Measurements from ENCODE around the gene EEF1G. TPM values are rescaled to one million over a fixed set of nuclear protein-coding genes. Genes with fewer than 3 reads are reported as not detected.
A peak's percentile ranks its signal among the peaks of the same experiment; 100 is the strongest.

EEF1G gene
- polyA plus RNA-seq, 1 donor, result 2,426 TPM

GRCh38 chr11:62546929-62547625 lies 26.6 kb downstream of the EEF1G start:
- Histone ChIP-seq H3K27me3 (ENCODE audit: control insufficient read depth, insufficient read depth, low read length) (no peaks in the 10 kb centered on the region), H3K4me1 (ENCODE audit: control insufficient read depth, insufficient read depth, low read length) (peaks cover 67% of the 10 kb centered on the region)
- DNase-seq, result peak in 1 of 2 donors; percentile 82

GRCh38 chr11:62546244-62546928 lies 27.3 kb downstream of the EEF1G start, which contains the start of gene AHNAK:
TSS of gene AHNAK (minus strand) at chr11:62546806. CDS start at chr11:62536098, 10,708 bp downstream.
- H3K4me3 ChIP-seq (ENCODE audit: low read length), result peak within 1 kb of the TSS; percentile 99
- H3K4me1 ChIP-seq (ENCODE audit: control insufficient read depth, insufficient read depth, low read length), result peaks cover 67% of the 10 kb centered on the region
- H3K27ac ChIP-seq (ENCODE audit: low read length), result peak within 1 kb of the TSS; percentile 92
- WGBS (ENCODE audit: insufficient coverage, low lambda C conversion rate), result no CpG with 5 or more reads among the region's 69 CpGs
- H3K27me3 ChIP-seq (ENCODE audit: control insufficient read depth, insufficient read depth, low read length), result no peaks in the 10 kb centered on the region
- DNase-seq, result peak in 1 of 2 donors; percentile 83
- H3K9me3 ChIP-seq (ENCODE audit: control insufficient read depth, low read depth, low read length), result no peaks in the 10 kb centered on the region
- H3K36me3 ChIP-seq (ENCODE audit: control insufficient read depth, insufficient read depth, low read length), result peaks cover 2% of the 10 kb centered on the region

More at GRCh38 chr11:62546929-62547625, 26.6 kb downstream of the EEF1G start:
- Histone ChIP-seq H3K36me3 (ENCODE audit: control insufficient read depth, insufficient read depth, low read length) (no peaks in the 10 kb centered on the region), H3K27ac (ENCODE audit: low read length) (peak overlapping the region; percentile 92), H3K4me3 (ENCODE audit: low read length) (peak overlapping the region; percentile 99), H3K9me3 (ENCODE audit: control insufficient read depth, low read depth, low read length) (no peaks in the 10 kb centered on the region)
- no CpG with 5 or more reads among the region's 40 CpGs for WGBS (ENCODE audit: insufficient coverage, low lambda C conversion rate)

- peak overlapping the region; percentile 99 for H3K4me3 ChIP-seq (ENCODE audit: low read length)
- DNase-seq, result peak; percentile 80 to 88
- WGBS (ENCODE audit: insufficient coverage, low lambda C conversion rate), result no CpG with 5 or more reads among the region's 59 CpGs
- H3K27me3 ChIP-seq (ENCODE audit: control insufficient read depth, insufficient read depth, low read length), result no peaks in the 10 kb centered on the region
- H3K36me3 ChIP-seq (ENCODE audit: control insufficient read depth, insufficient read depth, low read length), result peaks cover 7% of the 10 kb centered on the region
- H3K27ac ChIP-seq (ENCODE audit: low read length), result peak overlapping the region; percentile 92
- H3K4me1 ChIP-seq (ENCODE audit: control insufficient read depth, insufficient read depth, low read length), result peaks cover 67% of the 10 kb centered on the region
- H3K9me3 ChIP-seq (ENCODE audit: control insufficient read depth, low read depth, low read length), result no peaks in the 10 kb centered on the region
Measured at GRCh38 chr11:62545437-62546243, 28.1 kb downstream of the EEF1G start.

- Histone ChIP-seq H3K4me3 (ENCODE audit: low read length) (peak overlapping the region; percentile 99), H3K27ac (ENCODE audit: low read length) (peak overlapping the region; percentile 92), H3K9me3 (ENCODE audit: control insufficient read depth, low read depth, low read length) (no peaks in the 10 kb centered on the region), H3K4me1 (ENCODE audit: control insufficient read depth, insufficient read depth, low read length) (peaks cover 75% of the 10 kb centered on the region), H3K36me3 (ENCODE audit: control insufficient read depth, insufficient read depth, low read length) (peaks cover 7% of the 10 kb centered on the region), H3K27me3 (ENCODE audit: control insufficient read depth, insufficient read depth, low read length) (no peaks in the 10 kb centered on the region)
- peak in 1 of 2 donors; percentile 72 for DNase-seq
- WGBS (ENCODE audit: insufficient coverage, low lambda C conversion rate), result no CpG with 5 or more reads among the region's 32 CpGs
Measured at GRCh38 chr11:62544581-62545436, 28.9 kb downstream of the EEF1G start.

DNA sequence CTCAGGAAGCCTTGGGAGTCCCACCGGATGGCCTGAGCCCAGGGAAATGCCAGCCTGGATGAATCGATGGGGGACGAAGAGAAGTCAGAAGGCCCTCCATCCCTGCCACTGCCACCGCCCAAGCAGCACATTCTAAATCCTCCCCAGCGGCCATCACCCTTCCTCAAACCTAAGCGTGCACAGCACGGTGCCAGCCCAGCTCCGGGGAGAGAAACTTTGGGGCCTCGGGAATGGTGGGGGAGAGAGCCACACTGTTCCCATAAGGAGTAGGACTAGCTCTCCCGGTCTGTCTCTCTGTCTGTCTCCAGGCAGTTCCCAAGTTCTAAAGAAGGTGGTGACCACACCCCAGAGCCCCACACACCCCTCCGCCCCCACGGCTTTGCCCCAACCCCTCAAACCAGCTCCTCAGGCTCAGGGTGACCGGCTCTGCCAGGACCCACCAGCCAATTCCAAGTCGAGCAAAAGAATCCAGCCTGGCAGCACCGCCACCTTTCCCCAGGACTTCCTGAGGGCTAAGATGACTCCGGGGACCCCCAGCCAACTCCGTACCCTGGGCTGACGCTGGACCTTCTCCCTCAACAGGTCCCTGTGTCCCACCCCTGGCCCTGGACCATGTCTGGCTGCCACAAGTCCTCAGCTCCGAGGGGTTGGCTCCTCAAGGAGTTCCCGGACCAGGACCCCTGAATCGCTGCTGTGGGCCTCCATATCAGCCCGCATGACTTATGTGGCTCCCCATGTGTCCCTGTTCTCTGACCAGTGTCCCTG lies 29.8 kb downstream of the EEF1G start:
- H3K9me3 ChIP-seq (ENCODE audit: control insufficient read depth, low read depth, low read length), result no peaks in the 10 kb centered on the region
- no CpG with 5 or more reads among the region's 22 CpGs for WGBS (ENCODE audit: insufficient coverage, low lambda C conversion rate)
- H3K27me3 ChIP-seq (ENCODE audit: control insufficient read depth, insufficient read depth, low read length), result no peaks in the 10 kb centered on the region
- peaks cover 80% of the 10 kb centered on the region for H3K4me1 ChIP-seq (ENCODE audit: control insufficient read depth, insufficient read depth, low read length)
- H3K27ac ChIP-seq (ENCODE audit: low read length), result peak overlapping the region; percentile 92
- H3K36me3 ChIP-seq (ENCODE audit: control insufficient read depth, insufficient read depth, low read length), result peaks cover 11% of the 10 kb centered on the region
- no peak for DNase-seq
- H3K4me3 ChIP-seq (ENCODE audit: low read length), result peak overlapping the region; percentile 99

GRCh38 chr11:62542750-62543567 lies 30.7 kb downstream of the EEF1G start:
- no CpG with 5 or more reads among the region's 30 CpGs for WGBS (ENCODE audit: insufficient coverage, low lambda C conversion rate)
- peaks cover 78% of the 10 kb centered on the region for H3K4me1 ChIP-seq (ENCODE audit: control insufficient read depth, insufficient read depth, low read length)
- DNase-seq, result peak; percentile 73 to 80

DNA sequence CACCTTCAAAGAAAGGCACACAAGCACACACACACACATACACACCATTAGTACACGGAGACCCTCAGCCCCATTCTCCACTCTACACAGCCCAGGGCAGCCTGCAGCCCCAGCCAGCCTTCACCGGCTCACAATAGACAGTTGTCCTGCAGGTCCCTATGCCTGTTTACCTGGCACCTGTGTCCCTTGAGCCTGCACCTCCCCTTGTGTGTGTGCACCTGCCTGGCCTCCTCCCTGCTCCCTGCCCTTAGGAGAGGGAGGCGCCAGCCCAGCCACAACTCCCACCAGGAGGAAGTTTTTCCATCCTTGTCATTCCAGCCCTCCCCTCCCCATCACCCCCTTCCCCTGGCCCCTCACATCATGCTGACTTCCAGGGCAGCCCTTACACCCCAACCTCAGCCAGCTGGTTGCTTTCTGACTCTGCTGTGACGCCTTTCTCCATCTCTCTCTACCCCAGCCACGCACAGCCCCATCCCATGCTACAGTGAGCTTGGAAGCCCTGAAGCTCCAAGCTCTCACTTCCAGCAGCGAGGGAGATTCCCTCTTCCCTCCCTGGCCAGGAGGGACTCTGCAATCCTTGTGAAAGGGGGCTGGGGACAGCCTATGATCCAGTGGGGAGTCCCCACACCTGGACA lies 31.5 kb downstream of the EEF1G start:
- DNase-seq, result peak in 1 of 2 donors; percentile 65
- WGBS (ENCODE audit: insufficient coverage, low lambda C conversion rate), result no CpG with 5 or more reads among the region's 6 CpGs
- Histone ChIP-seq H3K9me3 (ENCODE audit: control insufficient read depth, low read depth, low read length) (no peaks in the 10 kb centered on the region), H3K4me1 (ENCODE audit: control insufficient read depth, insufficient read depth, low read length) (peaks cover 72% of the 10 kb centered on the region), H3K27me3 (ENCODE audit: control insufficient read depth, insufficient read depth, low read length) (no peaks in the 10 kb centered on the region), H3K27ac (ENCODE audit: low read length) (peak overlapping the region; percentile 92), H3K4me3 (ENCODE audit: low read length) (peak overlapping the region; percentile 31), H3K36me3 (ENCODE audit: control insufficient read depth, insufficient read depth, low read length) (peaks cover 19% of the 10 kb centered on the region)

More at GRCh38 chr11:62542750-62543567, 30.7 kb downstream of the EEF1G start:
- Histone ChIP-seq H3K36me3 (ENCODE audit: control insufficient read depth, insufficient read depth, low read length) (peaks cover 17% of the 10 kb centered on the region), H3K27ac (ENCODE audit: low read length) (peak overlapping the region; percentile 92), H3K9me3 (ENCODE audit: control insufficient read depth, low read depth, low read length) (no peaks in the 10 kb centered on the region), H3K27me3 (ENCODE audit: control insufficient read depth, insufficient read depth, low read length) (no peaks in the 10 kb centered on the region), H3K4me3 (ENCODE audit: low read length) (peak overlapping the region; percentile 31)

GRCh38 chr11:62540804-62541701 lies 32.6 kb downstream of the EEF1G start:
- peaks cover 25% of the 10 kb centered on the region for H3K36me3 ChIP-seq (ENCODE audit: control insufficient read depth, insufficient read depth, low read length)
- peak overlapping the region; percentile 7 for H3K27ac ChIP-seq (ENCODE audit: low read length)
- WGBS (ENCODE audit: insufficient coverage, low lambda C conversion rate), result no CpG with 5 or more reads among the region's 16 CpGs
- H3K4me1 ChIP-seq (ENCODE audit: control insufficient read depth, insufficient read depth, low read length), result peaks cover 71% of the 10 kb centered on the region
- H3K4me3 ChIP-seq (ENCODE audit: low read length), result no peak overlapping the region
- H3K27me3 ChIP-seq (ENCODE audit: control insufficient read depth, insufficient read depth, low read length), result no peaks in the 10 kb centered on the region
- no peaks in the 10 kb centered on the region for H3K9me3 ChIP-seq (ENCODE audit: control insufficient read depth, low read depth, low read length)
- DNase-seq, result no peak
